B cell (primary cell): ENCODE results near the gene MS4A2.

Experiments used
- EZH2 ChIP-seq: IDR thresholded peaks from 2 replicates; pipeline ENCODE4 v1.6.1; 2012; ENCODE audit warnings: borderline replicate concordance, low read depth, mild to moderate bottlenecking, moderate library complexity, low read length; ENCODE audit not compliant: insufficient read depth, poor library complexity, severe bottlenecking
- TF ChIP-seq, protein P1 (sequence below): fragments of 200-600 bp; IDR thresholded peaks from one replicate; pipeline ENCODE4 v1.8.0; 2022; ENCODE audit warnings: antibody characterized with exemption, mild to moderate bottlenecking

DNA sequence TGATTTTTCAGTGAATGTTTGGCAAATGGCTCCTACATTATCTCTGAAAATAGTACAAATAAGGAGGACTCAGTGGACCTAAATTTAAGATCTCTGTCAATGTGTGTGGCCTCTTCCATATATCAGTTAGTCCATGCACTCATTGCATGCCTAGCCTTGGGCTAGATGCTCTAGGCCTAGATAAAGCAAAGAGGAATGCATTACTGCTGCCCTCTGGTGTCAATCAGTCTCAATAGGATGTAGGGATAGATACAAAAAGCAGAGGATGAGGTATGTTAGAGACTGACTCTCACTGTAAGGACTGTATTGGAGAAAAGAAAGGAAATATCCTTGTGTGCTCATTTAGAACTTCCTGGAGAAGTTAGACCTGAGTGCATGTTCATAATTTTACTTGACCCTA lies 42.0 kb downstream of the MS4A2 start:
- TF ChIP-seq, protein P1, sequence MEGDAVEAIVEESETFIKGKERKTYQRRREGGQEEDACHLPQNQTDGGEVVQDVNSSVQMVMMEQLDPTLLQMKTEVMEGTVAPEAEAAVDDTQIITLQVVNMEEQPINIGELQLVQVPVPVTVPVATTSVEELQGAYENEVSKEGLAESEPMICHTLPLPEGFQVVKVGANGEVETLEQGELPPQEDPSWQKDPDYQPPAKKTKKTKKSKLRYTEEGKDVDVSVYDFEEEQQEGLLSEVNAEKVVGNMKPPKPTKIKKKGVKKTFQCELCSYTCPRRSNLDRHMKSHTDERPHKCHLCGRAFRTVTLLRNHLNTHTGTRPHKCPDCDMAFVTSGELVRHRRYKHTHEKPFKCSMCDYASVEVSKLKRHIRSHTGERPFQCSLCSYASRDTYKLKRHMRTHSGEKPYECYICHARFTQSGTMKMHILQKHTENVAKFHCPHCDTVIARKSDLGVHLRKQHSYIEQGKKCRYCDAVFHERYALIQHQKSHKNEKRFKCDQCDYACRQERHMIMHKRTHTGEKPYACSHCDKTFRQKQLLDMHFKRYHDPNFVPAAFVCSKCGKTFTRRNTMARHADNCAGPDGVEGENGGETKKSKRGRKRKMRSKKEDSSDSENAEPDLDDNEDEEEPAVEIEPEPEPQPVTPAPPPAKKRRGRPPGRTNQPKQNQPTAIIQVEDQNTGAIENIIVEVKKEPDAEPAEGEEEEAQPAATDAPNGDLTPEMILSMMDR, result no peak
- no peak for TF ChIP-seq EZH2
